ENCODE measurements around the gene VEPH1.

VEPH1 gene

DNA sequence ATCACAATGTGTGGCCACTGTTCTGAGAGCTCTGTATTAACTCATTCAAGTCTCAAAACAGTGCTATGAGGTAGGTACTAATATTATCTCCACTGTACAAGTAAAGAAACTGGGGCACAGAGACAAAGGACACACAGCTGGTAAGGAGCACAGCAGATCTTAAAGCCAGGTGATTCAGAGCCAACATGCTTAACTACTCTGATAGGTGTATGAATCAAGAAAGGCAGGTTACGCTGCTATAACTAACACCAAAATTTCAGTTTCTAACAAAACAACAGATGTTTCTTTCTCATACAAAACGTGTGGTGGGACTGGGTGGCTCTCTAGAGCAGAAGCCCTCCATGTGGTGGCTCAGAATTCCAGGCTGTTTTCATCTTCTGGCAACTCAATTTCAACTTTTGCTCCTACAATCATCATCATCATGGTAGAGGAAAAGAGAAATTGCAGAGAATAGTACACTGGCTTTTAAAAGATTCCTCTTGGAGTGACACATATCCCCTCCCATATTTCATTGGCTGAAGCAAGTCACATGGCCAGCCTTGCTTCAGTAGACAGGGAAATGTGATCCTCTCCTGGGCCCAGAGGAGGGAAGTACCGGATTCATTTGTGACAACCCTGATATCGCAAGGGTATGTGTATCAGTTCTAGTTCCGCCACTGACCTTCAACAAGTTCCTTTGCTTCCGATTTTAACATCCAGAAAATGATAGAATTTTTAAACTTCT is 192.7 kb downstream of the VEPH1 start:
- no peak for TF ChIP-seq GABPA (IDR thresholded peaks at IDR 0.05; ENCODE audit: low read depth)
- TF ChIP-seq, protein P1, sequence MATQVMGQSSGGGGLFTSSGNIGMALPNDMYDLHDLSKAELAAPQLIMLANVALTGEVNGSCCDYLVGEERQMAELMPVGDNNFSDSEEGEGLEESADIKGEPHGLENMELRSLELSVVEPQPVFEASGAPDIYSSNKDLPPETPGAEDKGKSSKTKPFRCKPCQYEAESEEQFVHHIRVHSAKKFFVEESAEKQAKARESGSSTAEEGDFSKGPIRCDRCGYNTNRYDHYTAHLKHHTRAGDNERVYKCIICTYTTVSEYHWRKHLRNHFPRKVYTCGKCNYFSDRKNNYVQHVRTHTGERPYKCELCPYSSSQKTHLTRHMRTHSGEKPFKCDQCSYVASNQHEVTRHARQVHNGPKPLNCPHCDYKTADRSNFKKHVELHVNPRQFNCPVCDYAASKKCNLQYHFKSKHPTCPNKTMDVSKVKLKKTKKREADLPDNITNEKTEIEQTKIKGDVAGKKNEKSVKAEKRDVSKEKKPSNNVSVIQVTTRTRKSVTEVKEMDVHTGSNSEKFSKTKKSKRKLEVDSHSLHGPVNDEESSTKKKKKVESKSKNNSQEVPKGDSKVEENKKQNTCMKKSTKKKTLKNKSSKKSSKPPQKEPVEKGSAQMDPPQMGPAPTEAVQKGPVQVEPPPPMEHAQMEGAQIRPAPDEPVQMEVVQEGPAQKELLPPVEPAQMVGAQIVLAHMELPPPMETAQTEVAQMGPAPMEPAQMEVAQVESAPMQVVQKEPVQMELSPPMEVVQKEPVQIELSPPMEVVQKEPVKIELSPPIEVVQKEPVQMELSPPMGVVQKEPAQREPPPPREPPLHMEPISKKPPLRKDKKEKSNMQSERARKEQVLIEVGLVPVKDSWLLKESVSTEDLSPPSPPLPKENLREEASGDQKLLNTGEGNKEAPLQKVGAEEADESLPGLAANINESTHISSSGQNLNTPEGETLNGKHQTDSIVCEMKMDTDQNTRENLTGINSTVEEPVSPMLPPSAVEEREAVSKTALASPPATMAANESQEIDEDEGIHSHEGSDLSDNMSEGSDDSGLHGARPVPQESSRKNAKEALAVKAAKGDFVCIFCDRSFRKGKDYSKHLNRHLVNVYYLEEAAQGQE (IDR thresholded peaks at IDR 0.05; ENCODE audit: insufficient replicate concordance, low read depth): no peak
- Histone ChIP-seq H3K27ac (replicated peaks) (no peak overlapping the region), H3K4me3 (replicated peaks; ENCODE audit: insufficient read depth, low read length) (no peak overlapping the region), H3K27me3 (ENCODE audit: insufficient read depth, poor library complexity, severe bottlenecking) (no peaks in the 10 kb centered on the region)
- DNase-seq (ENCODE audit: low read depth in 1 of 2, low spot score in 1 of 2): no peak

DNA sequence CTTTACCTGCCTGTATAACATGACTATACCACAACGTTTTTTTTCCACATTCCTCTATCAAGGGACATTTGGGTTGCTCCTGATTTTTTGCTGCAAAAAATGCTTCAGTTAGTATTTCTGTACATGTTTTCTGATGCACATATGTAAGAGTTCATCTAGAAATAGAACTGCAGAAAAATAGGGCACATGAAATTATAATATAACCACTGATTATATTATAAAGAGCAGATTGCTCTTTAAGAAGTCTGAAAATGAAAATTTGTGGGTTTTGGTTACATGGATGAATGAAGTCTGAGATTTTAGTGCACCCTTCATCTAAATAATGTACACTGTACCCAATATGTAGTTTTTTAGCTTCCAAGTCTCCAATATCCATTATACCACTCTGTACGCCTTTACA is 196.7 kb downstream of the VEPH1 start:
- Histone ChIP-seq H3K4me3 (replicated peaks; ENCODE audit: insufficient read depth, low read length) (no peak overlapping the region), H3K27ac (replicated peaks) (no peak overlapping the region), H3K27me3 (ENCODE audit: insufficient read depth, poor library complexity, severe bottlenecking) (peaks cover 3% of the 10 kb centered on the region)
- DNase-seq (ENCODE audit: low read depth in 1 of 2, low spot score in 1 of 2): no peak
- TF ChIP-seq GABPA (IDR thresholded peaks at IDR 0.05; ENCODE audit: low read depth) (no peak), POLR2AphosphoS5 (IDR thresholded peaks at IDR 0.05; ENCODE audit: low read depth) (no peak), SPI1 (IDR thresholded peaks at IDR 0.05; ENCODE audit: borderline replicate concordance, low read depth) (no peak)
- TF ChIP-seq, protein P2, sequence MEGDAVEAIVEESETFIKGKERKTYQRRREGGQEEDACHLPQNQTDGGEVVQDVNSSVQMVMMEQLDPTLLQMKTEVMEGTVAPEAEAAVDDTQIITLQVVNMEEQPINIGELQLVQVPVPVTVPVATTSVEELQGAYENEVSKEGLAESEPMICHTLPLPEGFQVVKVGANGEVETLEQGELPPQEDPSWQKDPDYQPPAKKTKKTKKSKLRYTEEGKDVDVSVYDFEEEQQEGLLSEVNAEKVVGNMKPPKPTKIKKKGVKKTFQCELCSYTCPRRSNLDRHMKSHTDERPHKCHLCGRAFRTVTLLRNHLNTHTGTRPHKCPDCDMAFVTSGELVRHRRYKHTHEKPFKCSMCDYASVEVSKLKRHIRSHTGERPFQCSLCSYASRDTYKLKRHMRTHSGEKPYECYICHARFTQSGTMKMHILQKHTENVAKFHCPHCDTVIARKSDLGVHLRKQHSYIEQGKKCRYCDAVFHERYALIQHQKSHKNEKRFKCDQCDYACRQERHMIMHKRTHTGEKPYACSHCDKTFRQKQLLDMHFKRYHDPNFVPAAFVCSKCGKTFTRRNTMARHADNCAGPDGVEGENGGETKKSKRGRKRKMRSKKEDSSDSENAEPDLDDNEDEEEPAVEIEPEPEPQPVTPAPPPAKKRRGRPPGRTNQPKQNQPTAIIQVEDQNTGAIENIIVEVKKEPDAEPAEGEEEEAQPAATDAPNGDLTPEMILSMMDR (IDR thresholded peaks at IDR 0.05; ENCODE audit: insufficient read depth, low read length): no peak
- TF ChIP-seq, protein P1 (IDR thresholded peaks at IDR 0.05; ENCODE audit: insufficient replicate concordance, low read depth): no peak

DNA sequence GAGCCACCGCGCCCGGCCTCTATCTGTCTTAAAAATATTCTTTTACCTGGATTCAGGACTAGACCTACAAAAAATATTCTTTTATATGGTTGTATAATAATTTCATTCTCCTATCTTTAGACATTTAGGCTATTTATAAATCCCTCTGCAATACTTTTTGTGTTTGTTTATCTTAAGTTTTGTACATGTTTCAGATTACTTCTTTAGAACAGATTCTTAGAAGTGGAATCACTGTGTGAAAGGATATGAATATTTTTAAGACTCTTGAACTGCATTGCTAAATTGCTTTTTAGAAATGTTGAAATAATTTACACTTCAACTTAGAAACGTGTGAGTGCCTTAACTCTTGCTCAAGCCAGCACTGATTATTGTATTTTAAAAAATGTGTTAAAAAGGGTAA is 197.8 kb downstream of the VEPH1 start:
- Histone ChIP-seq H3K4me3 (replicated peaks; ENCODE audit: insufficient read depth, low read length) (no peak overlapping the region), H3K27ac (replicated peaks) (no peak overlapping the region), H3K27me3 (ENCODE audit: insufficient read depth, poor library complexity, severe bottlenecking) (peaks cover 3% of the 10 kb centered on the region)
- no peak for DNase-seq (ENCODE audit: low read depth in 1 of 2, low spot score in 1 of 2)
- no peak for TF ChIP-seq POLR2AphosphoS5 (IDR thresholded peaks at IDR 0.05; ENCODE audit: low read depth)
- no peak for TF ChIP-seq GABPA (IDR thresholded peaks at IDR 0.05; ENCODE audit: low read depth)
- TF ChIP-seq SPI1 (IDR thresholded peaks at IDR 0.05; ENCODE audit: borderline replicate concordance, low read depth): no peak
- TF ChIP-seq, protein P1 (IDR thresholded peaks at IDR 0.05; ENCODE audit: insufficient replicate concordance, low read depth): no peak
- TF ChIP-seq, protein P2 (IDR thresholded peaks at IDR 0.05; ENCODE audit: insufficient read depth, low read length): no peak
